Endodermal cell (in vitro differentiated cells): ENCODE data around the gene OLFM4. TPM values are rescaled to one million over a fixed set of nuclear protein-coding genes. Genes with fewer than 3 reads are reported as not detected.

Experiments used
- DNase-seq: peaks from one replicate; pipeline ENCODE4 v3.0.0-alpha.2; 2017
- H3K27ac ChIP-seq: 2 replicates; pipeline ENCODE4 v1.5.1; 2013; ENCODE audit warnings: mild to moderate bottlenecking, low read depth, low read length, moderate library complexity
- H3K27me3 ChIP-seq: 2 replicates; pipeline ENCODE4 v1.6.1; 2013; ENCODE audit warnings: mild to moderate bottlenecking, low read length, moderate library complexity; ENCODE audit not compliant: insufficient read depth, control insufficient read depth, poor library complexity, severe bottlenecking
- H3K36me3 ChIP-seq: 2 replicates; pipeline ENCODE4 v1.7.0; 2013; ENCODE audit warnings: mild to moderate bottlenecking, low read length, moderate library complexity; ENCODE audit not compliant: control insufficient read depth, insufficient read depth
- H3K4me1 ChIP-seq: one replicate; pipeline ENCODE4 v1.7.0; 2013; ENCODE audit warnings: low read length; ENCODE audit not compliant: control insufficient read depth, insufficient read depth
- H3K4me3 ChIP-seq: 2 replicates; pipeline ENCODE4 v1.5.1; 2013; ENCODE audit warnings: mild to moderate bottlenecking, low read length, moderate library complexity
- H3K9ac ChIP-seq: 2 replicates; pipeline ENCODE4 v1.6.1; 2013; ENCODE audit warnings: mild to moderate bottlenecking, low read length, moderate library complexity; ENCODE audit not compliant: poor library complexity, severe bottlenecking; ENCODE audit errors: extremely low read depth
- H3K9me3 ChIP-seq: 2 replicates; pipeline ENCODE4 v1.6.1; 2013; ENCODE audit warnings: mild to moderate bottlenecking, low read length, moderate library complexity; ENCODE audit not compliant: control insufficient read depth
- H3K27ac Mint-ChIP-seq: 2 replicates; pipeline ENCODE4 v1.8.0; 2020; ENCODE audit warnings: mixed read lengths
- H3K27me3 Mint-ChIP-seq: 2 replicates; pipeline ENCODE4 v1.8.0; 2021; ENCODE audit warnings: mild to moderate bottlenecking, mixed read lengths; ENCODE audit not compliant: insufficient read depth
- H3K36me3 Mint-ChIP-seq: 2 replicates; pipeline ENCODE4 v1.8.0; 2020; ENCODE audit warnings: low read depth, mixed read lengths
- H3K4me1 Mint-ChIP-seq: 2 replicates; pipeline ENCODE4 v1.8.0; 2020; ENCODE audit warnings: mixed read lengths
- H3K4me3 Mint-ChIP-seq: 2 replicates; pipeline ENCODE4 v1.8.0; 2020; ENCODE audit warnings: mild to moderate bottlenecking, moderate library complexity, mixed read lengths
- H3K9me3 Mint-ChIP-seq: 2 replicates; pipeline ENCODE4 v1.8.0; 2020; ENCODE audit warnings: mild to moderate bottlenecking, mixed read lengths
- WGBS, 2 experiments: methylation state at CpG; one replicate each; pipeline versions ENCODE4 v1.1.5 to v1.1.7; 2013; ENCODE audit warnings: missing lambda C conversion rate in 2 of 2, mixed read lengths in 1 of 2; ENCODE audit not compliant: insufficient coverage in 1 of 2, insufficient read length in 1 of 2; 5-methylcytosine and 5-hydroxymethylcytosine counted together
- total RNA-seq, 2 donors: library from RNA; stranded (reverse); fragmentation: NEBNext Ultra II Directional in 1 of 2; extraction: Animal tissue kit (Norgen Biotek cat#: 25700) in 1 of 2; gene quantifications; 2 replicates in 1 of 2; 3 replicates in 1 of 2; pipeline ENCODE4 v1.2.1, GENCODE V29; 2021
- TF ChIP-seq, protein P1 (sequence below): fragments of 200-600 bp; sonication (generic); conservative IDR thresholded peaks from 2 replicates; pipeline ENCODE4 v1.5.0; 2021; ENCODE audit warnings: antibody characterized with exemption, mild to moderate bottlenecking

The OLFM4 gene
- total RNA-seq, 2 donors from 2014 or later = not detected

- Histone ChIP-seq H3K9me3 (no peaks in the 10 kb centered on the region), H3K36me3 (no peaks in the 10 kb centered on the region), H3K4me3 (no peak overlapping the region), H3K4me1 (no peaks in the 10 kb centered on the region), H3K27ac (no peak overlapping the region), H3K9ac (no peak overlapping the region), H3K27me3 (no peaks in the 10 kb centered on the region)
- no peak for DNase-seq
- H3K27ac Mint-ChIP-seq = no peak overlapping the region
- TF ChIP-seq, protein P1, sequence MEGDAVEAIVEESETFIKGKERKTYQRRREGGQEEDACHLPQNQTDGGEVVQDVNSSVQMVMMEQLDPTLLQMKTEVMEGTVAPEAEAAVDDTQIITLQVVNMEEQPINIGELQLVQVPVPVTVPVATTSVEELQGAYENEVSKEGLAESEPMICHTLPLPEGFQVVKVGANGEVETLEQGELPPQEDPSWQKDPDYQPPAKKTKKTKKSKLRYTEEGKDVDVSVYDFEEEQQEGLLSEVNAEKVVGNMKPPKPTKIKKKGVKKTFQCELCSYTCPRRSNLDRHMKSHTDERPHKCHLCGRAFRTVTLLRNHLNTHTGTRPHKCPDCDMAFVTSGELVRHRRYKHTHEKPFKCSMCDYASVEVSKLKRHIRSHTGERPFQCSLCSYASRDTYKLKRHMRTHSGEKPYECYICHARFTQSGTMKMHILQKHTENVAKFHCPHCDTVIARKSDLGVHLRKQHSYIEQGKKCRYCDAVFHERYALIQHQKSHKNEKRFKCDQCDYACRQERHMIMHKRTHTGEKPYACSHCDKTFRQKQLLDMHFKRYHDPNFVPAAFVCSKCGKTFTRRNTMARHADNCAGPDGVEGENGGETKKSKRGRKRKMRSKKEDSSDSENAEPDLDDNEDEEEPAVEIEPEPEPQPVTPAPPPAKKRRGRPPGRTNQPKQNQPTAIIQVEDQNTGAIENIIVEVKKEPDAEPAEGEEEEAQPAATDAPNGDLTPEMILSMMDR = no peak
- H3K27me3 Mint-ChIP-seq = no peaks in the 10 kb centered on the region
- H3K36me3 Mint-ChIP-seq = no peaks in the 10 kb centered on the region
- H3K9me3 Mint-ChIP-seq = no peaks in the 10 kb centered on the region
- H3K4me1 Mint-ChIP-seq = peaks cover under 1% of the 10 kb centered on the region
- no peak overlapping the region for H3K4me3 Mint-ChIP-seq
- WGBS, 2 experiments = 97 to 98% methylated on average over 2 to 4 of the region's 4 CpGs
These were observed 20.3 kb downstream of the OLFM4 start for GRCh38 chr13:53048880-53049279.

GRCh38 chr13:53050151-53050550, 21.5 kb downstream of the OLFM4 start:
- Histone ChIP-seq H3K9me3 (no peaks in the 10 kb centered on the region), H3K27ac (no peak overlapping the region), H3K4me1 (no peaks in the 10 kb centered on the region), H3K27me3 (no peaks in the 10 kb centered on the region), H3K36me3 (no peaks in the 10 kb centered on the region), H3K9ac (no peak overlapping the region), H3K4me3 (no peak overlapping the region)
- Mint-ChIP-seq H3K36me3 (no peaks in the 10 kb centered on the region), H3K4me1 (no peaks in the 10 kb centered on the region), H3K27me3 (peaks cover 5% of the 10 kb centered on the region), H3K27ac (no peak overlapping the region), H3K9me3 (no peaks in the 10 kb centered on the region), H3K4me3 (no peak overlapping the region)
- TF ChIP-seq, protein P1 = no peak
- WGBS, 2 experiments = 89 to 100% methylated on average over 6 to 7 of the region's 7 CpGs
- DNase-seq = no peak

DNA sequence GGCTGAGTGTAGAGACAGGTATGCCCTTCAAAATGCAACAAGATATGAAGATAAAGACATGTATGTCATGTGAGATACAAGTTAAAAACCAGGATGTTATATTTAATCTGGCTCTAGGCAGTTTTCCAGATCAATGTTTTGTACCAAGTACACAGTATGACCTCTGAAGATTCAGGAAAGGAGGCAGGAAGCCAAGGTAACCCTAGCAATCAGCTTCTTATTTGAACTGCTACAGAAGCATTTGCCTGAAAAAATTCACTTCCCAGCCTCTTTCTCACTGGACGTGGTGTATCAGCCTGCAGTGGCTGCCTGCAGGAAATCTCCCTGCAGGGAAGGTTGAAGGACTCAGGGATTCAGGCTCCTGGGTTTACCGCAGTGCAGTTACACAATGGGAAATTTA, 24.1 kb downstream of the OLFM4 start:
- Histone ChIP-seq H3K36me3 (no peaks in the 10 kb centered on the region), H3K27ac (no peak overlapping the region), H3K9ac (no peak overlapping the region), H3K9me3 (no peaks in the 10 kb centered on the region), H3K27me3 (no peaks in the 10 kb centered on the region), H3K4me1 (no peaks in the 10 kb centered on the region), H3K4me3 (no peak overlapping the region)
- TF ChIP-seq, protein P1 = no peak
- Mint-ChIP-seq H3K9me3 (no peaks in the 10 kb centered on the region), H3K27ac (no peak overlapping the region), H3K4me1 (no peaks in the 10 kb centered on the region), H3K36me3 (no peaks in the 10 kb centered on the region), H3K4me3 (no peak overlapping the region), H3K27me3 (peaks cover 5% of the 10 kb centered on the region)
- no peak for DNase-seq
- WGBS, 2 experiments = 76% methylated on average over 2 of the region's 2 CpGs; no CpG with 5 or more reads in 1 of the 2 experiments
